Tibial artery (tissue), 4 donors: ENCODE data around the gene PPFIA2.
A peak's percentile ranks its signal among the peaks of the same experiment; 100 is the strongest.
"Not testable (repeated sequence)": the region's sequence is repeated elsewhere in the genome, so short reads cannot be mapped to it uniquely, and the experiment has no call there.

Experiments
- DNase-seq, 2 donors: peaks; one replicate each; pipeline ENCODE4 v3.0.0-alpha.2; 2019
- H3K27ac ChIP-seq, 2 donors: fragments of 200-600 bp; sonication (generic) in 1 of 2; 1 replicate in 1 of 2; 2 replicates in 1 of 2; pipeline ENCODE4 v1.5.1; 2018 to 2019; ENCODE audit warnings: mild to moderate bottlenecking in 1 of 2
- H3K27me3 ChIP-seq, 2 donors: fragments of 200-600 bp; sonication (generic) in 1 of 2; one replicate each; pipeline versions ENCODE4 v1.5.1 to v1.6.0; 2016 to 2019
- H3K36me3 ChIP-seq, 3 donors: fragments of 200-600 bp; sonication (generic) in 2 of 3; one replicate each; pipeline ENCODE4 v1.5.1; 2016 to 2019; ENCODE audit warnings: mild to moderate bottlenecking in 2 of 3
- H3K4me1 ChIP-seq, 4 donors: fragments of 200-600 bp; sonication (generic) in 2 of 4; 1 replicate in 3 of 4; 2 replicates in 1 of 4; pipeline ENCODE4 v1.5.1; 2016 to 2019
- H3K4me3 ChIP-seq, 2 donors: fragments of 200-600 bp; sonication (generic) in 1 of 2; 1 replicate in 1 of 2; 2 replicates in 1 of 2; pipeline ENCODE4 v1.5.1; 2018 to 2019; ENCODE audit warnings: mild to moderate bottlenecking in 2 of 2
- H3K9me3 ChIP-seq, 3 donors: fragments of 200-600 bp; sonication (generic) in 1 of 3; one replicate each; pipeline ENCODE4 v1.5.1; 2016 to 2019
- CTCF ChIP-seq, 2 experiments: fragments of 200-600 bp in 1 of 2; fragments of 450-650 bp in 1 of 2; IDR thresholded peaks; one replicate each; pipeline ENCODE4 v1.5.1; 2017 to 2019; ENCODE audit warnings: antibody characterized with exemption in 2 of 2, mild to moderate bottlenecking in 1 of 2, moderate library complexity in 1 of 2
- intact Hi-C: fragments of 100-400 bp; cut with DNase I; formaldehyde crosslinking; loops from one replicate; pipeline ENCODE4 v1.15.0; 2023; ENCODE audit warnings: low total_unique reads

Gene PPFIA2

DNA sequence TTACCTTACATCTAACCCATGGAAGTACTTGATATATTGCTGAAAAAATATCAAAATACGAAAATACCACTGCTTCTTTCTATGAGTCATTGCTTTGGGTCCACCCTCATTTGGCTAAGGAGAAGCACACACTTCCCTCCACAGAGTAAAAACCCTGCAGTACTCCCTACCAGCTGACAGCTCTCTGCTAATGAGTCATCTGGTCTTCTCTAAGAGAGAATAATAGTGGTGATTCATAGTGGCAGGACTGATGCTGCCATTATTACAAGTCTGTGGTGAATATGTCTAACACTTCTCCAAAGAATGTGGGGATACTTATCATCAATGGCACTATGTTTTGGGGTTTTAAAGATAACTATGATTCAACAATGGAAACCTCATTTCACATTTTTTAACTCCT is 90.7 kb downstream of the PPFIA2 start:
- no peaks in the 10 kb centered on the region for H3K27me3 ChIP-seq
- H3K4me1 ChIP-seq = no peaks in the 10 kb centered on the region
- no peaks in the 10 kb centered on the region for H3K9me3 ChIP-seq
- H3K36me3 ChIP-seq = no peaks in the 10 kb centered on the region
- no peak for TF ChIP-seq CTCF (IDR thresholded peaks at IDR 0.05)
- no peak overlapping the region for H3K27ac ChIP-seq
- H3K4me3 ChIP-seq = no peak overlapping the region
- intact Hi-C loops = no loop called here
- no peak for DNase-seq

GRCh38 chr12:81659310-81659709 is 99.8 kb downstream of the PPFIA2 start:
- intact Hi-C loops = loop anchor here (10.0 kb wide), 1 partner anchor 665 kb away; no protein-coding TSS in a partner anchor
- not testable (repeated sequence) for H3K27ac ChIP-seq, H3K4me3 ChIP-seq, H3K9me3 ChIP-seq, DNase-seq, H3K36me3 ChIP-seq, H3K27me3 ChIP-seq, H3K4me1 ChIP-seq

DNA sequence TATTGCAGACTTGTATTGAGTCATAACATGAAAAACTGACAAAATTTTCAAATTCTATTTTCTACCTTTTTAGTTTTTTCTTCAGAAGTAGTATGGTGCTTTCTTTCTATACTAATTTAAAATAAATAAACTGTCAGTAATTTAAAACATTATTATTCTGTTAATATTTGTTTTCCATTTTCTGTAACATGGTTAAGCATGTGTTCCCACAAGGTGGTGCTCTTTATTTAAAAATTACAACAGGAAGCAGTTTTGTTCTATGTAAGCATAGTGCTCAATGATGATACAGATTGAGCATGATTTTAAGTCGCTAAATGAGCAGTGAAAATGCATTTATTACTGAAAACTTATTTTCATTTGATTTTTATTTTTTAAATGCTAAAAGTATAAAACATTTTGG is 114.6 kb downstream of the PPFIA2 start:
- Histone ChIP-seq H3K27me3 (no peaks in the 10 kb centered on the region), H3K4me3 (no peak overlapping the region), H3K4me1 (no peaks in the 10 kb centered on the region), H3K9me3 (no peaks in the 10 kb centered on the region), H3K36me3 (no peaks in the 10 kb centered on the region), H3K27ac (no peak overlapping the region)
- intact Hi-C loops = loop anchor here (10.0 kb wide), 1 partner anchor 350 kb away; no protein-coding TSS in a partner anchor
- DNase-seq = no peak
- peak; percentile 60 to 64 for TF ChIP-seq CTCF (IDR thresholded peaks at IDR 0.05)

DNA sequence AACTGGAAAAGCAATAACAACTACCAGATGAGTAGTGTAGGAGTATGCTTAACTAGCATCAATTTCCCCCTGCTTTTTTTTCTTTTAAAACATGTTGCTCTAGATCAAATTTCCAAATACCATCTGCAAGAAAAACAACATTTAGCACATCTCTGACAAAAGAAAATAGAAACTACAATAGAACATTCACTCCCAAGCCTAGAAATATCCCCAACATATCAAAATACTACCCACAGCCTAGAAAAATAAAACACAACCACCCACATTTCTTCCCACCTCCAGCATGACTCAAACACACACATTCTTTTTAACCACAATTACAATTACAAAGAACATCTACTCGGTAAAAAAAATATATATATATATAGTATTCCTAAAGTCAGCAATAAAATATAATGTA is 120.0 kb downstream of the PPFIA2 start:
- no peak overlapping the region for H3K27ac ChIP-seq
- H3K4me1 ChIP-seq = no peaks in the 10 kb centered on the region
- no peaks in the 10 kb centered on the region for H3K27me3 ChIP-seq
- intact Hi-C loops = no loop called here
- no peak for TF ChIP-seq CTCF (IDR thresholded peaks at IDR 0.05)
- H3K9me3 ChIP-seq = no peaks in the 10 kb centered on the region
- DNase-seq = no peak
- H3K36me3 ChIP-seq = no peaks in the 10 kb centered on the region
- H3K4me3 ChIP-seq = no peak overlapping the region

DNA sequence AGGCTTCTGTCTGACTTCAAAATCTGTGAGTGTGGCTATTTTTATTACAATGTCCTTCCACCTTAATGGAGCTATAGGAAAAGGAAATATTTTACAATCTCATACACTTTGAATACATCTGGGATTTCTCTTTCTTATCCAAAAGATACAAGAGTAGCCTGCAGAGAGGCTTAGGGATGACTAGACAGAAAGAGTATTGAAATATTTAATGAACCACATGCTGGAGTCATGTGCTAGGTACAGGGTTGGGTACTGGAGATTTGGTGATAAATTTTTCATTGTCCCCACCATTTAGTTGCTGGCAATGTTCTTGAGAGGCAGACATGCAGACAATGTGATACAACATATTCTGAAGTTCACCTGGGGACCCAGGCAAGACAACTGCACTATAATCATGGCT is 126.0 kb downstream of the PPFIA2 start:
- no peak for TF ChIP-seq CTCF (IDR thresholded peaks at IDR 0.05)
- DNase-seq = no peak
- Histone ChIP-seq H3K27me3 (no peaks in the 10 kb centered on the region), H3K36me3 (no peaks in the 10 kb centered on the region), H3K9me3 (no peaks in the 10 kb centered on the region), H3K4me1 (no peaks in the 10 kb centered on the region), H3K4me3 (no peak overlapping the region), H3K27ac (no peak overlapping the region)
- intact Hi-C loops = no loop called here

DNA sequence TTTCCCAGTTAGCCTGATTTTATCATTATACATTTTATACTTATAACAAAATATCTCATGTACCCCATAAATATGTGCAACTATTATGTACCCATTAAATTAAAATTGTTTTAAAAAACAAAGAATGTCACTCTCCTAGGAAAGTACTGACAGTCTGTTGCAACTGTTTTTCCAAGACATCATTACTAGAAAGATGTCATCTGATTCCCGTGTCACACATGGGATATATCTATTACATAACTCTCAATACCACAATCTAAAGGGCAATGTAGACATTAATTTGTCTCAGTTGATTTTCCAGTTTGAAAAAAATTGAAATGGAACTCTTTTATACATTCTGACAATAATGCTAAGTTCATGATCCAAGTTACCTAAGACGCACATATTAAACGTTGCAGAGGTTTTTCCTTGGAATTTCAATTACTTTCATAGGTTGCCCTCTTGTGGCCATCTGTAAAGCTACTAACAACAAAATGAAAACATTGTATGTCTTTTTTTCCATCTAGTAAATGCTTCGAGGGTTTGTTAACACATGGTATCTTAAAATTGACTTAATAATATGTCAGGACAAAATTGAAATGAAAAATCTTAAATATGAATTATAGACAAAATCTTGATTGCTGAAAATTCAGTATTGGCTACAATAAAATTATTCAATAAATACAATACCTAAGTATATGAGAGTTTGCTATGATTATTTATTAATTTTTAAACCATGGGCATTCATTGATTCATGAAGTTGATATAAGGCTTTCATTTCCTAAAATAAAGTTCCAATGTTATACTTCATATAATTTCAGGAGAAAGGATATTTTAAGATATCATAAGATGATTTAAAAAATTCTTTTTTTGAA is 131.6 kb downstream of the PPFIA2 start:
- Histone ChIP-seq H3K36me3 (no peaks in the 10 kb centered on the region), H3K27ac (no peak overlapping the region), H3K4me3 (no peak overlapping the region), H3K9me3 (no peaks in the 10 kb centered on the region), H3K27me3 (no peaks in the 10 kb centered on the region), H3K4me1 (no peaks in the 10 kb centered on the region)
- TF ChIP-seq CTCF (IDR thresholded peaks at IDR 0.05) = peak; percentile 54 to 60
- no peak for DNase-seq
- intact Hi-C loops = no loop called here
